GM20000 (cell line): ENCODE measurements around the gene STIM1.

Source experiments
- DNase-seq: peaks from one replicate; pipeline ENCODE4 v3.0.0; 2012; ENCODE audit warnings: low spot score
- TF ChIP-seq, protein P1 (sequence below): IDR thresholded peaks from 2 replicates; pipeline ENCODE4 v1.5.1; 2012; ENCODE audit warnings: mild to moderate bottlenecking, control low read depth; ENCODE audit errors: extremely low read depth, missing control alignments

The STIM1 gene

DNA sequence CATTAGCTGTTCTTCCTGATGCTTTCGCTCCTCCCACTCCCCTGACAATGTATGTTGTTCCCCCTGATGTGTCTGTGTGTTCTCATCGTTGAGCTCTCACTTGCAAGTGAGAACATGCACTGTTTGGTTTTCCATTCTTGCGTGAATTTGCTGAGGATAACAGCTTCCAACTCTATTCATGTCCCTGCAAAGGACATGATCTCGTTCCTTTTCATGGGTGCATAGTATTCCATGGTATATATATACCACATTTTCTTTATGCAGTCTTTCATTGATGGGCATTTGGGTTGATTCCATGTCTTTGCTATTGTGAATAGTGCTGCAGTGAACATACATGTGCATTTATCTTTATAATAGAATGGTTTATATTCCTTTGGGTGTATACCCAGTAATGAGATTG lies 180.5 kb downstream of the STIM1 start:
- no peak for DNase-seq
- TF ChIP-seq, protein P1, sequence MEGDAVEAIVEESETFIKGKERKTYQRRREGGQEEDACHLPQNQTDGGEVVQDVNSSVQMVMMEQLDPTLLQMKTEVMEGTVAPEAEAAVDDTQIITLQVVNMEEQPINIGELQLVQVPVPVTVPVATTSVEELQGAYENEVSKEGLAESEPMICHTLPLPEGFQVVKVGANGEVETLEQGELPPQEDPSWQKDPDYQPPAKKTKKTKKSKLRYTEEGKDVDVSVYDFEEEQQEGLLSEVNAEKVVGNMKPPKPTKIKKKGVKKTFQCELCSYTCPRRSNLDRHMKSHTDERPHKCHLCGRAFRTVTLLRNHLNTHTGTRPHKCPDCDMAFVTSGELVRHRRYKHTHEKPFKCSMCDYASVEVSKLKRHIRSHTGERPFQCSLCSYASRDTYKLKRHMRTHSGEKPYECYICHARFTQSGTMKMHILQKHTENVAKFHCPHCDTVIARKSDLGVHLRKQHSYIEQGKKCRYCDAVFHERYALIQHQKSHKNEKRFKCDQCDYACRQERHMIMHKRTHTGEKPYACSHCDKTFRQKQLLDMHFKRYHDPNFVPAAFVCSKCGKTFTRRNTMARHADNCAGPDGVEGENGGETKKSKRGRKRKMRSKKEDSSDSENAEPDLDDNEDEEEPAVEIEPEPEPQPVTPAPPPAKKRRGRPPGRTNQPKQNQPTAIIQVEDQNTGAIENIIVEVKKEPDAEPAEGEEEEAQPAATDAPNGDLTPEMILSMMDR, result no peak

DNA sequence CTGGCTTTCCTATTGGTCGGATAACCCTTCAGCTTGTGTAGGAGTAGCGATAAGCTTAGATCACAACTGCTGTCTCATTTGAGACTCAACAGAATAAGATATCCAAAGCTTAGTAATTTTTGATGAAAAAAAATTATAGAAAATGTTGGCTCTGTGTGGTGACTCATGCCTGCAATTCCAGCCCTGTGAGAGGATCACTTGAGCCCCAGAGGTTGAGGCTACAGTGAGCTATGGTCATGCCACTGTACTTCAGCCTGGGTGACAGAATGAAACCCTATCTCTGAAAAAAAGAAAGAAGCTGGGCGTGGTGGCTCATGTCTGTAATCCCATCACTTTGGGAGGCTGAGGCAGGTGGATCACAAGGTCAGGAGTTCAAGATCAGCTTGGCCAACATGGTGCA lies 183.5 kb downstream of the STIM1 start:
- no peak for DNase-seq
- TF ChIP-seq, protein P1, result no peak

DNA sequence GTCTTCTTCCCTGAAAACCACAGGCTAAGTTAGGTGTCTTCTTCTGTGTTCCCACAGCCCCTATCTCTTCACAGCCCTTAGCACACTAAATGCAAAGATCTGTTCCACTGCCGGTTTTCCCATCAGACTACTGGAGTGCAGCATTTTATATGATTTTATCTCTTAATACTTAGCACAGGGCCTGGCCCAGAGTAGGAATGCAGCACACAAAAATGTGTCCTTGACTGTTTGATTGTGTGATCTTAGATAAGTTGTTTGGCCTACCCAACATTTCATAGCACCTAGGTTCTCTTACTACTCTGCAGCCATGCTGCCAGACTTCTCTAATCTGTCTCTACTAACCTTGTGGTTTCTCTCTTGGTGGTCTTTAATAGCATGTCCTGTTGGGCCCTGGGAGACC lies 185.0 kb downstream of the STIM1 start:
- DNase-seq, result no peak
- TF ChIP-seq, protein P1, result no peak

DNA sequence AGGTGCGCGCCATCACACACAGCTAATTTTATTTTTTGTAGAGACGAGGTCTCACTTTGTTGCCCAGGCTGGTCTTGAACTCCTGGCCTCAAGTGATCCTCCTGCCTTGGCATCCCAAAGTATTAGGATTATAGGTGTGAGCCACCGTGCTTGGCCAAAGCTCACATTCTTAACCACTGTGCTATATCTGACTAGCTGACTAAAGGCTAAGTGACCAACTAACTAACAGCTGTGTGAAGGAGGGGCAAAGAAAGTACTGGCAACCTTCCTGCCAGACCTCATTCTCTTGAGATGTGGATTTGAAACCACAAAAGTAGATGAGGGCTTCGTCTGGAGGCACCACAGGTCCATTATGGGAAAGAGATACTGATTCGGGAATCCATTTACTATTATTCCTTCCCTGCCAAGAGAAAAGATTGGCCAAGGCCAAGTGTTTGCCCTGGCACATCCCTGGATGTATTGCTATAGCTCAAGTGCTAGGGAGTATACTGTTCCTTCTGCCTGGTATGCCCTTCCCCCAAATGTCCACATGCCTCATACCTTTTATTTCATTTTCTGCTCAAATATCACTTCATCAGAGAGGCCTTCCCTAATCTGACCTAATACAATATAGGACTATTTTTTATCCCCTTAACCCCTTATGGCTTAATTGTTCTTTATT lies 186.4 kb downstream of the STIM1 start:
- no peak for DNase-seq
- TF ChIP-seq, protein P1, result no peak

DNA sequence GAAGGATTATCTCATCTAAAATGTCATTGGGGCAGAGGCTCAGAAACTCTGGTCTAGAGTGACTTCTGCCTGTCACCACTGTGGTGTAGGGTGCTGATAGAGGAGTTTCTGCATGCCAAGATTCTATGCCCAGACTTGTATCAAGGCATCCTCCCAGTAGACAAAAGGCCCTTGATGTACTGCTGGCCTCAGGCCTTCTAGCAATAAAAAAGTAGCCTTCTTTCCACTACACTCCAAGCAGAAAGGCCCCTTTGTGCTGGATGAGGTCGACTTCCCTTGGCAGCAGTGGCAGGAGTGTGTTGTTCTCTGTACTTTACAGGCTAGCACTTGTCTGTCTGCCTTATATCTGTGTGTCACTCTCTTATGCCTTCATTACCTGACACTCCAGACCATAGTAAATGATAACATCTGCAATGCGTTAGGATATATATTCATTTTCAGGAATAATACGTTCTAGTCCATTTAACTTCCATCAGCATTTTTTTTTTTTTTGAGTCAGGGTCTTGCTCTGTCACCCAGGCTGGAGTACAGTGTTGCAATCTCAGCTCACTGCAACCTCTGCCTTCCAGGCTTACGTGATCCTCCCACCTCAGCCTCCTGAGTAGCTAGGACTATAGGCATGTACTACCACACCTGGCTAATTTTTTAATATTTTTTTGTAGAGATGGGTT lies 189.6 kb downstream of the STIM1 start:
- DNase-seq, result no peak

DNA sequence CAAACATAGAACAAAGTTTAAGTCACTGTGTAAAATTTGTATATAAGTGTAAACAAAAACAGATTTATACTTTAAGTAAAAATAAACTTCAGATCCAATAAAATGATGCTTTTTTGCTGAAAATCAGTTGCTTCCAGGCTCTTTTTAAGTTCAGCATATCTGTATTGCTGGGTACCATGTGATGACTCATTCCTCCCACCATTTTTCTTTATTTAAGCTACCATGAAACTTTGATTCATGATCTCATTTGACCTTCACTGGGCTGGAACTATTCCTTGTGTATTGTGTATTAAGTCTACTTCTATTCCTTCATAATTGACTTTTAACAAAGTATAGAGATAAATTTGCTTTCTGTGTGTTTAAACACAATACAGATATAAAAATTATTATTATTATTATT lies 192.9 kb downstream of the STIM1 start:
- TF ChIP-seq, protein P1, result no peak
- no peak for DNase-seq

More for the DNA sequence above, 189.6 kb downstream of the STIM1 start:
- TF ChIP-seq, protein P1, result no peak

DNA sequence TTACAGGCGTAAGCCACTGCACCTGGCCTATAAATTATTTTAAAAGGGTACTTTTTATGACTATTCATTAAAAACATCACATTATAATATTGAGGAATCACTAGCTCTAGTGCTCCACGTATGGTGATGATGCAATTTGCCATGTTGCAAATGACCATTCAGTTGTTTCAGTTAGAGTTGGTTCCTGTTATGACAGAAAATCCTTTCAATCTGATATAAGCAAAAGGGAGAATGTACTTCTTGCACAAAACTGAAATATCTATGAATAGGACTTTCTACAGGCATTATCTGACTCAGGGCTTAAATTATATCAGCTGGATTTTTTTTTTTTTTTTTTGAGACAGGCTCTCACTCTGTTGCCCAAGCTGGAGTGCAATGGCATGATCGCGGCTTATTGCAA lies 193.5 kb downstream of the STIM1 start:
- no peak for DNase-seq
- TF ChIP-seq, protein P1, result no peak
